IPS-15b (cell line): ENCODE data around the gene ARL11.
"Not testable (repeated sequence)": the region's sequence is repeated elsewhere in the genome, so short reads cannot be mapped to it uniquely, and the experiment has no call there.

Experiments used
- H3K27me3 ChIP-seq: one replicate; pipeline ENCODE4 v1.6.1; 2013; ENCODE audit warnings: low read length; ENCODE audit not compliant: control insufficient read depth, insufficient read depth
- H3K36me3 ChIP-seq: one replicate; pipeline ENCODE4 v1.6.1; 2013; ENCODE audit warnings: low read length; ENCODE audit not compliant: control insufficient read depth, insufficient read depth
- H3K4me1 ChIP-seq: one replicate; pipeline ENCODE4 v1.6.1; 2013; ENCODE audit warnings: mild to moderate bottlenecking, low read length; ENCODE audit not compliant: control insufficient read depth, insufficient read depth
- H3K4me3 ChIP-seq: one replicate; pipeline ENCODE4 v1.5.1; 2013; ENCODE audit warnings: low read depth, low read length
- H3K9ac ChIP-seq: one replicate; pipeline ENCODE4 v1.6.1; 2013; ENCODE audit warnings: low read depth, mild to moderate bottlenecking, low read length
- H3K9me3 ChIP-seq: one replicate; pipeline ENCODE4 v1.6.1; 2013; ENCODE audit warnings: mild to moderate bottlenecking, low read length; ENCODE audit not compliant: control insufficient read depth, insufficient read depth

The ARL11 gene

DNA sequence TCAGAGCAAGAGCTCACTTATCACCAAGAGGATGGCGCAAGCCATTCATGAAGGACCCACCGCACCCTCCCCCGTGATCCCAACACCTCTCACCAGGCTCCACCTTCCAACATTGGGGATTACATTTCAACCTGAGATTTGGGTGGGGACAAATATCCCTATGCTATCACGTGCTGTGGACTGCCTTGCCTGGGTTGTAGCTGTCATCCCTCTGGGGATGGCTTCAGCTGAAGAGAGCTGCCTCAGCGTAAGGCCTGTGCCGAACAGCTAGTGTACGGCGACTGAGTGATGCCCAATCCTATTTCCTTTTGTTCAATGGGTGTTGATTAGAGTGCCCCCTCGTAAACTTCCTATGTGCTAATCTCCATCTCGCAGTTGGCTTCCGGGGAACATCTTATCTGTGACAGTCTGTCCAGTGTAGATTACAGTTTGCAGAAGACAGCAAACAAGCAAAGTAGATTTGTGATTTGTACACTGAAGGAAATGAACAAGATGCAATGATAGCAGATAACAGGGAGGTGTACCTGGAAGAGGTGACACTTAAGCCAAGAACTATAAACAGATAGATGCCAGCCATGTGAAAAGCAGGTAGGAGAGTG is 31.2 kb upstream of the ARL11 start:
- H3K4me1 ChIP-seq = no peaks in the 10 kb centered on the region
- H3K9me3 ChIP-seq = no peaks in the 10 kb centered on the region
- no peak overlapping the region for H3K9ac ChIP-seq
- H3K36me3 ChIP-seq = no peaks in the 10 kb centered on the region
- H3K27me3 ChIP-seq = no peaks in the 10 kb centered on the region
- no peak overlapping the region for H3K4me3 ChIP-seq

DNA sequence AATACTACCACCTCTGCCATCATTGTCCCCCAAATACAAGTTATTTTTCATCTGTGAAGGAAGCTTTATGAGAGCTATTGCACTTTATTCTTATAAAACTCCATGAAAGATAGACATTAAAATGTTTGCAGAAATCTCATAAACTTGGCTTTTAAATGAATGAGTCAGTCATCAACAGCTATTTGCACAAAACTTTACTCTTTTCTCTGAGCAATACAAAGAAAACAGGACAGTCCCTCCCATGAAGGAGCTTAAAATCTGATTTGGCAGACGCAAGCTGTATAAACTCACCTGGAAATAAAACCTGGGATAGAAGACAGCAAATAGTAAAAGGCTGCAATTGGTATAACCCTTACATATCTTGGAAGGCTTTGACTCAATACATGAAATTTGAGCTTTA is 26.3 kb upstream of the ARL11 start:
- Histone ChIP-seq H3K4me3 (no peak overlapping the region), H3K36me3 (no peaks in the 10 kb centered on the region), H3K9me3 (no peaks in the 10 kb centered on the region), H3K4me1 (no peaks in the 10 kb centered on the region), H3K9ac (no peak overlapping the region), H3K27me3 (no peaks in the 10 kb centered on the region)

DNA sequence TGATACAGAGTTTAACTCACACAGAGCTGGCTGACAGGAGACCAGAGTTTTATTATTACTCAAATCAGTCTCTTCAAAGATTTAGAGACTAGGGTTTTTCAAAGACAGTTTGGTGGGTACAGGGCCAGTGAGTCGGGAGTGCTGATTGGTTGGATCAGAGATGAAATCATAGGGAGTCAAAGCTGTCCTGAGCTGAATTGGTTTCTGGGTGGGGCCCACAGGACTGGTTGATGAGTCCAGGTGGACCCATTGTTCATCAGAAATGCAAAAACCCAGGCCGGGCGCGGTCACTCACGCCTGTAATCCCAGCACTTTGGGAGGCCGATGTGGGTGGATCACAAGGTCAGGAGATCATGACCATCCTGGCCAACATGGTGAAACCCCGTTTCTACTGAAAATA is 25.7 kb upstream of the ARL11 start:
- not testable (repeated sequence) for H3K9ac ChIP-seq

DNA sequence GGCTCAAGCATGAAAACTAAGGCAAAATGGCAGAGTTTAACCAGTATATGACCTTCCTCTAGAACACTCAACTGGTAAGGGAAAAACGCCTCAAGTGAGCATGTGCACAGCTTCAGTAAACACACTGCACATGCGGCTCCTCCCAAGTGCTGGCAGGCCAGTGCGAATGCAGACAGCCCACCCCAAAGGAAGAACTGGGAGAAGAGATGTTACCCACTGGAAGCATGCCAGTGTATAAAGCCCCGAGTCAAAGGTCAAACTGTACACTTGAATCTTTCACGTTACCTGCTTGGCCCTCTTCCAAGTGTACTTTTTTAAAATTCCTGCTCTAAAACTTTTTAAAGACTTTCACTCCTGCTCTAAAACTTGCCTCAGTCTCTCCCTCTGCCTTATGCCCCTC is 23.7 kb upstream of the ARL11 start:
- no peak overlapping the region for H3K9ac ChIP-seq
- H3K9me3 ChIP-seq = no peaks in the 10 kb centered on the region
- H3K4me3 ChIP-seq = no peak overlapping the region
- no peaks in the 10 kb centered on the region for H3K4me1 ChIP-seq
- no peaks in the 10 kb centered on the region for H3K36me3 ChIP-seq
- H3K27me3 ChIP-seq = no peaks in the 10 kb centered on the region

More for the DNA sequence above, 25.7 kb upstream of the ARL11 start:
- not testable (repeated sequence) for H3K36me3 ChIP-seq, H3K4me3 ChIP-seq, H3K9me3 ChIP-seq, H3K27me3 ChIP-seq, H3K4me1 ChIP-seq

DNA sequence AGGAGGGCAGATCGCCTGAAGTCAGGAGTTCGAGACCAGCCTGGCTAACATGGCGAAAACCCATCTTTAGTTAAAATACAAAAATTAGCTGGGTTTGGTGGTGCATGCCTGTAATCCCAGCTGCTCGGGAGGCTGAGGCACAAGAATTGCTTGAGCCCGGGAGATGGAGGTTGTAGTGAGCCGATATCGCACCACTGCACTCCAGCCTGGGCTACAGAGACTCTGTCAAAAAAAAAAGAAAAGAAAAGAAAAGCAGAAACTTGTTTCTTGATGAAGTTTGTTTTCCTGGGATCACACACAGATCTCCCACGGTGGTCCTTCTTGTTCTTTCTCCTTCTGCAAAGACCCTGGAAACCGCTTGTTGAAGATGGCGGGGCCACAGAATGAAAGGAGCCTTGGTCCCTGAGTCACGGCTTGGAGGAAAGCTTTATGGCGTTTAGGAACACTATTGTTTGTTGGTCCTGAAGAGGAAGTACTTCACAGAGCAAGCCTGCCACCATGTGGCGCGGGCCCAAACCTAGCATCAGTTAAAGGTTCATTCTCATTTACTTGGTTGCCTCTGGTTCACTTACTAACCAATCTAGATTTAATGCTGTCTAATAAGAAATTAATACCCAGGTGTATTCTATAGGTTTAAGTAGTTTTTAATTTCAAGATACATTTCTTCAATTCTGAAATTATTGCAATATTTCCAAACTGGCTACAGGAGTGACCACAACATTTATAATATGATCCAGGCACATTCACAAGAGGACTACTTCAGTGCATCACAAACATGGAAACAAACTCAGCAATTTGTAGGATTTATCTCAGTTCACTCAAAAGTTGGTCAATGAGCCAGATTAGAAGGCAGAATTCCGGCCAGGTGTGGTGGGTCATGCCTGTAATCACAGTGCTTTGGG is 21.3 kb upstream of the ARL11 start:
- Histone ChIP-seq H3K4me3 (no peak overlapping the region), H3K9ac (no peak overlapping the region), H3K36me3 (no peaks in the 10 kb centered on the region), H3K9me3 (no peaks in the 10 kb centered on the region), H3K4me1 (no peaks in the 10 kb centered on the region), H3K27me3 (no peaks in the 10 kb centered on the region)

DNA sequence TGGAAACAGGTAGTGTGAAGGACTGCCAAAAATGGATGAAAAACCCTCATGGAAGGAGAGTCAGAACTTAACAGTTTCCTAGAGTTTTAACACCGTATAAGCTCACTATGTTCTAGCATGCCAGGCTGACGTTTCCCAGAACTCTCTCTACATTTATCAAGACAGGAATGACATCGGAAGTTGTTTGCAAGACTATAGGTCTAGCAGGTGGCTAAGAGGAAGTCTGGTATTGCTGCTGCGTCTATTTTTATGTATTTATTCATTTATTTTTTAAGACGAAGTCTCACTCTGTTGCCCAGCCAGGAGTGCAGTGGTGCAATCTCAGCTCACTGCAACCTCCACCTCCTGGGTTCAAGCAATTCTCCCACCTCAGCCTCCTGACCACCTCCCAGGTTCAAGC is 20.5 kb upstream of the ARL11 start:
- no peak overlapping the region for H3K4me3 ChIP-seq
- H3K9ac ChIP-seq = no peak overlapping the region
- no peaks in the 10 kb centered on the region for H3K36me3 ChIP-seq
- H3K4me1 ChIP-seq = no peaks in the 10 kb centered on the region
- H3K27me3 ChIP-seq = no peaks in the 10 kb centered on the region
- no peaks in the 10 kb centered on the region for H3K9me3 ChIP-seq

DNA sequence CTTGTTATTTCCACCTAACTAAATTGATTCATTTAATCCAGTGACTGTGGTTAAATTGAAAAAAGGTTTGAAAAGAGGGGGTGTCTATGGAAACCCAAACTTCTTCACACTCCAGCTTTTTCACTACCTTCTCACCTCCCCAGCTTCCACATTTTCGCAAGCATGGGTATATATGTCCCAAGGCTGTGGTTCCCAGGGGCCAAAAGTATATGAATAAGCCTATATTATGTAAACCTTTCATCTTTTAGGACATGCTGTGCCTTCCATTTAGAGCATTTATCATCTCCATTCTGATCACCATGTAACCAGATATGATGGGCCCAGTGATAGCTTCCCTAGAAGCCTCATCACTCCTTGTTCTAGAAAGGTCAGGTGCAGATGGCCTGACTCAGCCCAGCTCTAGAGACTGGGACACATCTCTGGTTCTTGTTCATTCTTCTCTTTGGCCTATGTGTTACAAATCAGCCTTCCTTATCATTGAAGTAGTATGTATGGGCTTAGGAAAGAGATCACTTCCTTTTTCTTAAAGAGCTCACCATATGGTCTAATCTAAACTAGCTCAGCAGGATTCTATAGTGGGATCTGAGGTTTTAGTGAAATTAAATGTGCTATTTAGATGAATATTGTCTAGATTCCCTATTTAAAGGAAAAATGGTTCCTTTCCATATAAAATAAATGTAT is 19.5 kb upstream of the ARL11 start:
- no peak overlapping the region for H3K9ac ChIP-seq
- H3K36me3 ChIP-seq = no peaks in the 10 kb centered on the region
- no peaks in the 10 kb centered on the region for H3K27me3 ChIP-seq
- no peaks in the 10 kb centered on the region for H3K4me1 ChIP-seq
- no peaks in the 10 kb centered on the region for H3K9me3 ChIP-seq
- H3K4me3 ChIP-seq = no peak overlapping the region

DNA sequence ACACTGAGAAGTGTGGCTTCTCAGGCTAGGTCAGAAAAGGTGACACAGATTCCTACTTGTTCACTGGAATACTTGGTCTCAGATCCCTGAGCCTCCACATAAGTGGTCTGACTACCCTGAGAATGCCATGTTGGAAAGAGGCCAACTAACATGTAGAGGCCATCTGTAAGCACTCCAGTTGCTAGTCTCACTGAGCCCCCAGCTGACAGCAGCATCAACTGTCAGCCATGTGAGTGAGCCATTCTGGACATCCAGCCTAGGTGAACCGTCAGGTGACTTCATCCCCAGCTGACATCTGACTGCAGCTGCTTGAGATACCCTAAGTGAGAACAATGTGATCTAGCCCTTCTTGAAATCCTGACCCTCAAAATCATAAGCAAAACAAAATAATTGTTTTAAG is 18.1 kb upstream of the ARL11 start:
- H3K4me1 ChIP-seq = no peaks in the 10 kb centered on the region
- no peaks in the 10 kb centered on the region for H3K27me3 ChIP-seq
- H3K9ac ChIP-seq = no peak overlapping the region
- H3K4me3 ChIP-seq = no peak overlapping the region
- no peaks in the 10 kb centered on the region for H3K9me3 ChIP-seq
- no peaks in the 10 kb centered on the region for H3K36me3 ChIP-seq

DNA sequence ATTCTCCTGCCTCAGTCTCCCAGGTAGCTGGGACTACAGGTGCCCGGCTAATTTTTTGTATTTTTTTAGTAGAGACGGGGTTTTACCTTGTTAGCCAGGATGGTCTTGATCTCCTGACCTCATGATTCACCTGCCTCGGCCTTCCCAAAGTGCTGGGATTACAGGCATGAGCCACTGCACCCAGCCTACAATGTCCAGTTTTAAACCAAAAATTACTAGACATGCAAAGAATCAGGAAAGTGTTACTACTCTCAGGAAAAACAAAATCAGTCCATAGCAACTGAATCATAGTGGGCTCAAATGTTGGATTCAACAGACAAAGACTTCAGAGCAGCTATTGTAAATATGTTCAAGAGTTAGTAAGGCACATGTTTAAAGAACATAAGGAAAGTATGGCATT is 16.3 kb upstream of the ARL11 start:
- H3K9me3 ChIP-seq, H3K4me1 ChIP-seq: not testable (repeated sequence)

DNA sequence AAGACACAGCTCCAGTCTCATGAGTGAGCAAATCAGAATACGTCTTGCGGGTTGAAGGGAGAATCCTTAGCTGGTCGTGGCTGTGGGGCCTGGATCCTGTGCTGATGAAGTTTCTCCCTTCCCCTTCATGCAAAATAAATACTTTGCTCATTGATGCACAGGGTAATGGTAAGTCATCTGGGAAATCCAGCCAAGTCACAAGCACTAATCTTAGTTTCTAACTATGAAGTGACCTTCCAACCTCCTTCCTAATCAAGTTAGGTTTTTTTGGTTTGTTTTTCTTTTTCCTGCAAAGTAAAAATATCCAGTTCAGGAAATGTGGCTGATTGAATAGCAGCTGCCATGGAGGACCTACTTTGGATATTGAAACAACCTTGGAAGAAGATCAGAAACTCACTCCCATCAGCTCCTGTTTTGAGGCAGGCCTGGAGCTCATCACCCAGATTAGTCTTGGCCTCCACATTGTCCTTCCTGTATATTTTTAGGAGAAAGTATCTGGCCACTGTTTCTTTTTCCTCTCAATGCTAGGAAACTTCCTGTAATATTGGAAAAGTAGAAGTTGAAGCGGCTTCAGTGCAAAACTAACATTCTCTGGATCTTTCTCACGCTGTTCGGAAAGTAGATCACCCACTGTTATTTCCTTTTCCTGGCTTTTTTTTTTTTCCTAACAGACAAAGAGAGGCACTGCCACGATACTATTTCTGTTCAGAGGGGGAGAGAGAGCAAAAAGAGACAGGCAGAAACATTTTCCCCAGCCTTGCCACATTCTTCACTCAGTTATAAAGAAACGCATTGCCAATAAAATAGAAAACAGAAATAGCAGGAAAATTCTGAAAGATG is 12.3 kb upstream of the ARL11 start:
- H3K9ac ChIP-seq = no peak overlapping the region
- H3K4me3 ChIP-seq = no peak overlapping the region
- no peaks in the 10 kb centered on the region for H3K36me3 ChIP-seq
- H3K4me1 ChIP-seq = peaks cover 2% of the 10 kb centered on the region
- H3K27me3 ChIP-seq = no peaks in the 10 kb centered on the region
- no peaks in the 10 kb centered on the region for H3K9me3 ChIP-seq

More for the DNA sequence above, 16.3 kb upstream of the ARL11 start:
- H3K4me3 ChIP-seq, H3K36me3 ChIP-seq, H3K27me3 ChIP-seq, H3K9ac ChIP-seq: not testable (repeated sequence)

DNA sequence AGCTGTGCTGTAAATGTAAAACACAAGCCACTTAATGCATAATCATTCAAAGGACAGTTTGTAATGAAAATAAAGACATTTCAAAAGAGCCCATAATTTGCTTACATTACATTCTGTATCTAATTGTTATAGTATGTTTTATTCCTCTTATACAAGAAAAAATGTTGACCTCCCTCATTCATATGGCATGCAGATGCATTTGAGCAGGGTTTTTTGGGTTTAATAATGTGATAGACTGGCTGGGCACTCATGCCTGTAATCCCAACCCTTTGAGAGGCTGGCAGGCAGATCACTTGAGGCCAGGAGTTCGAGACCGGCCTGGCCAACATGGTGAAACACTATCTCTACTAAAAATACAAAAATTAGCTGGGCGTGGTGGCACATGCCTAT is 11.6 kb upstream of the ARL11 start:
- Histone ChIP-seq H3K27me3 (no peaks in the 10 kb centered on the region), H3K4me1 (peaks cover 2% of the 10 kb centered on the region), H3K36me3 (no peaks in the 10 kb centered on the region), H3K9ac (no peak overlapping the region), H3K9me3 (no peaks in the 10 kb centered on the region), H3K4me3 (no peak overlapping the region)
